Measurements from ENCODE around the gene ATP8B4. TPM values are rescaled to one million over a fixed set of nuclear protein-coding genes. Genes with fewer than 3 reads are reported as not detected.

ATP8B4 gene
- total and polyA plus RNA-seq, 4 donors, result 1.9 to 19.7 (median 12.4) TPM

DNA sequence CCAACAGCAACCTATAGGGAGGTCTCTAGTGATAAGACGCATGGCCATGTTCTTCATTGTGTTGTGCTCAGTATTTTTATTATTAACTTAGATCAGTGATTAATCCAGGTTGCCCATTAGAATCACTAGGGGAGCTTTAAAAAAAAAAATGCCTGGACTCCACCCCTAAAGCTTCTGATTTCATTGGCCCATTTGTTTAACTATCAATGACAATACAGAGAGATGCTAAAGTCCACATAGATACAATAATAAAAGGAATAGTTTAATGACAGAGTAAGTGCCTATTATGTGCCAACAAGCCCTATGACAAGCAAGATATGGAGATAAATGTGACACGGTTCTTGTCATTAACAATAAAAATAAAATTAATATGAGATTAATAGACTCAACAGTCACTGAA, 55.8 kb downstream of the ATP8B4 start:
- Histone ChIP-seq H3K4me3 (ENCODE audit: low read depth in 1 of 3, low read length in 3 of 3) (no peak overlapping the region), H3K9ac (ENCODE audit: low read depth in 1 of 2, low read length in 2 of 2) (no peak overlapping the region), H3K4me1 (ENCODE audit: control insufficient read depth in 4 of 4, insufficient read depth in 4 of 4, low read length in 3 of 4) (peaks cover 0 to 4% (median 0%) of the 10 kb centered on the region in 4 donors), H3K36me3 (ENCODE audit: control insufficient read depth in 4 of 4, insufficient read depth in 3 of 4, low read depth in 1 of 4, low read length in 3 of 4) (no peaks in the 10 kb centered on the region), H3K27ac (ENCODE audit: low read depth in 1 of 2, low read length in 2 of 2) (no peak overlapping the region), H3K27me3 (ENCODE audit: control insufficient read depth in 4 of 4, insufficient read depth in 4 of 4, low read length in 3 of 4) (no peaks in the 10 kb centered on the region), H3K9me3 (ENCODE audit: control insufficient read depth in 4 of 4, low read length in 3 of 4) (no peaks in the 10 kb centered on the region)
- 83% methylated on average over 2 of the region's 2 CpGs for WGBS
- no peak for DNase-seq (ENCODE audit: low spot score)
- TF ChIP-seq EGR1 (IDR thresholded peaks at IDR 0.05; ENCODE audit: low read depth in 2 of 2) (no peak), HNF4G (IDR thresholded peaks at IDR 0.05) (no peak)

DNA sequence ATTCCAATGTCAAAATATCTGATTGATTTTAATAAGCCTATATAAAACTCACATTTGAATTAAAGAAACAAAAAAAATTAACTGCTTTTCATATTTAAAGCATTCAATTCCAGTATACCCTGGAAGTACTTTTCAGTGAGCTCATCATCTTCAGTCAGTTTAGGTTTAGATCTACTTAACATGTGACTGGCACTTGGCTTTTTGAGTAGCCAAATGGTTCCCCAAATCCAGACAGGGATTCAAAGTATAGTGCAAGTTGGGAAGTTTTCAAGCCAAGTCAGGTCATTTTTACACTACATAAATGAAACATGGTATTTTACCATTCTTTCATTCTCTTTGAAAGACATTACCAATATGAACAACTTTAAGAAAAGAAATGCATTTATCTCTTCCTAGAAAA, 57.5 kb downstream of the ATP8B4 start:
- no peaks in the 10 kb centered on the region for H3K27me3 ChIP-seq (ENCODE audit: control insufficient read depth in 4 of 4, insufficient read depth in 4 of 4, low read length in 3 of 4)
- no peaks in the 10 kb centered on the region for H3K9me3 ChIP-seq (ENCODE audit: control insufficient read depth in 4 of 4, low read length in 3 of 4)
- DNase-seq (ENCODE audit: low spot score), result no peak
- TF ChIP-seq GABPA (IDR thresholded peaks at IDR 0.05 in 1 of 2, conservative IDR thresholded peaks at IDR 0.05 in 1 of 2) (no peak), EGR1 (IDR thresholded peaks at IDR 0.05; ENCODE audit: low read depth in 2 of 2) (no peak), YY1 (IDR thresholded peaks at IDR 0.05) (no peak), HNF4G (IDR thresholded peaks at IDR 0.05) (no peak), FOXA1 (IDR thresholded peaks at IDR 0.05) (no peak), RAD21 (IDR thresholded peaks at IDR 0.05) (no peak), SP1 (IDR thresholded peaks at IDR 0.05) (no peak), HNF4A (conservative IDR thresholded peaks at IDR 0.05) (no peak)
- TF ChIP-seq, protein P1, sequence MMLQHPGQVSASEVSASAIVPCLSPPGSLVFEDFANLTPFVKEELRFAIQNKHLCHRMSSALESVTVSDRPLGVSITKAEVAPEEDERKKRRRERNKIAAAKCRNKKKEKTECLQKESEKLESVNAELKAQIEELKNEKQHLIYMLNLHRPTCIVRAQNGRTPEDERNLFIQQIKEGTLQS (IDR thresholded peaks at IDR 0.05), result no peak
- TF ChIP-seq, protein P2, sequence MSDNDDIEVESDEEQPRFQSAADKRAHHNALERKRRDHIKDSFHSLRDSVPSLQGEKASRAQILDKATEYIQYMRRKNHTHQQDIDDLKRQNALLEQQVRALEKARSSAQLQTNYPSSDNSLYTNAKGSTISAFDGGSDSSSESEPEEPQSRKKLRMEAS (IDR thresholded peaks at IDR 0.05), result no peak
- TF ChIP-seq, protein P3, sequence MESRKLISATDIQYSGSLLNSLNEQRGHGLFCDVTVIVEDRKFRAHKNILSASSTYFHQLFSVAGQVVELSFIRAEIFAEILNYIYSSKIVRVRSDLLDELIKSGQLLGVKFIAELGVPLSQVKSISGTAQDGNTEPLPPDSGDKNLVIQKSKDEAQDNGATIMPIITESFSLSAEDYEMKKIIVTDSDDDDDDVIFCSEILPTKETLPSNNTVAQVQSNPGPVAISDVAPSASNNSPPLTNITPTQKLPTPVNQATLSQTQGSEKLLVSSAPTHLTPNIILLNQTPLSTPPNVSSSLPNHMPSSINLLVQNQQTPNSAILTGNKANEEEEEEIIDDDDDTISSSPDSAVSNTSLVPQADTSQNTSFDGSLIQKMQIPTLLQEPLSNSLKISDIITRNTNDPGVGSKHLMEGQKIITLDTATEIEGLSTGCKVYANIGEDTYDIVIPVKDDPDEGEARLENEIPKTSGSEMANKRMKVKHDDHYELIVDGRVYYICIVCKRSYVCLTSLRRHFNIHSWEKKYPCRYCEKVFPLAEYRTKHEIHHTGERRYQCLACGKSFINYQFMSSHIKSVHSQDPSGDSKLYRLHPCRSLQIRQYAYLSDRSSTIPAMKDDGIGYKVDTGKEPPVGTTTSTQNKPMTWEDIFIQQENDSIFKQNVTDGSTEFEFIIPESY (IDR thresholded peaks at IDR 0.05), result no peak
- H3K4me1 ChIP-seq (ENCODE audit: control insufficient read depth in 4 of 4, insufficient read depth in 4 of 4, low read length in 3 of 4), result peaks cover 0 to 4% (median 0%) of the 10 kb centered on the region in 4 donors
- H3K27ac ChIP-seq (ENCODE audit: low read depth in 1 of 2, low read length in 2 of 2), result no peak overlapping the region
- H3K36me3 ChIP-seq (ENCODE audit: control insufficient read depth in 4 of 4, insufficient read depth in 3 of 4, low read depth in 1 of 4, low read length in 3 of 4), result no peaks in the 10 kb centered on the region
- no peak overlapping the region for H3K9ac ChIP-seq (ENCODE audit: low read depth in 1 of 2, low read length in 2 of 2)
- H3K4me3 ChIP-seq (ENCODE audit: low read depth in 1 of 3, low read length in 3 of 3), result no peak overlapping the region

DNA sequence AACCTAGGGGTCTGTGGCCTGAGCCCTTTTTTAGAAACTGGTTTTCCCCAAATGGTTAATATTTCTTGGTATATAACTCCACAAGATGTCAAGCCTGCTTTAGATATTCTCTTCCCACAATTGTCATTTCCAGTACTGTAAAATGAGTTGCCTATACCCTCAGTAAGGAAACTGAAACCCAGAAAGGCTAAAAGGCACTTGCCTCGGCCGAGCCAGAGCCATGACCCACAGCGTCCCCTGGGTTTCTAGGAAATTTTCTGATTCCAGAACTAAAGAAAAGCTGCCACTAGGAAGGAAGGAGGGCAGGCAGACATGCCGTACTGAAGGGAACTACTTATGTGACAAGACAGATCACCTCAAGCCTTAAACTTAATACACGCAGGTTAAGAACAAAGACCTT, 59.1 kb downstream of the ATP8B4 start:
- H3K27ac ChIP-seq (ENCODE audit: low read depth in 1 of 2, low read length in 2 of 2), result no peak overlapping the region
- H3K36me3 ChIP-seq (ENCODE audit: control insufficient read depth in 4 of 4, insufficient read depth in 3 of 4, low read depth in 1 of 4, low read length in 3 of 4), result no peaks in the 10 kb centered on the region
- no peak overlapping the region for H3K4me3 ChIP-seq (ENCODE audit: low read depth in 1 of 3, low read length in 3 of 3)
- H3K9ac ChIP-seq (ENCODE audit: low read depth in 1 of 2, low read length in 2 of 2), result peak overlapping the region in 1 of 2 donors; percentile 14
- no peaks in the 10 kb centered on the region for H3K27me3 ChIP-seq (ENCODE audit: control insufficient read depth in 4 of 4, insufficient read depth in 4 of 4, low read length in 3 of 4)
- H3K9me3 ChIP-seq (ENCODE audit: control insufficient read depth in 4 of 4, low read length in 3 of 4), result no peaks in the 10 kb centered on the region
- peaks cover 0 to 4% (median 0%) of the 10 kb centered on the region in 4 donors for H3K4me1 ChIP-seq (ENCODE audit: control insufficient read depth in 4 of 4, insufficient read depth in 4 of 4, low read length in 3 of 4)
- 75% methylated on average over 5 of the region's 5 CpGs for WGBS
- DNase-seq (ENCODE audit: low spot score), result no peak
- TF ChIP-seq JUND (IDR thresholded peaks at IDR 0.05), result no peak
- no peak for TF ChIP-seq NR2F2 (IDR thresholded peaks at IDR 0.05)
- TF ChIP-seq, protein P2 (IDR thresholded peaks at IDR 0.05), result no peak
- TF ChIP-seq HNF4G (IDR thresholded peaks at IDR 0.05), result no peak
- TF ChIP-seq FOXA1 (IDR thresholded peaks at IDR 0.05), result no peak
- TF ChIP-seq RXRA (IDR thresholded peaks at IDR 0.05), result no peak
- no peak for TF ChIP-seq FOXA2 (IDR thresholded peaks at IDR 0.05)
- TF ChIP-seq, protein P3 (IDR thresholded peaks at IDR 0.05), result no peak
- no peak for TF ChIP-seq SP1 (IDR thresholded peaks at IDR 0.05)
- no peak for TF ChIP-seq EGR1 (IDR thresholded peaks at IDR 0.05; ENCODE audit: low read depth in 2 of 2)
- no peak for TF ChIP-seq RAD21 (IDR thresholded peaks at IDR 0.05)
- TF ChIP-seq, protein P1 (IDR thresholded peaks at IDR 0.05), result no peak
- TF ChIP-seq, protein P4, sequence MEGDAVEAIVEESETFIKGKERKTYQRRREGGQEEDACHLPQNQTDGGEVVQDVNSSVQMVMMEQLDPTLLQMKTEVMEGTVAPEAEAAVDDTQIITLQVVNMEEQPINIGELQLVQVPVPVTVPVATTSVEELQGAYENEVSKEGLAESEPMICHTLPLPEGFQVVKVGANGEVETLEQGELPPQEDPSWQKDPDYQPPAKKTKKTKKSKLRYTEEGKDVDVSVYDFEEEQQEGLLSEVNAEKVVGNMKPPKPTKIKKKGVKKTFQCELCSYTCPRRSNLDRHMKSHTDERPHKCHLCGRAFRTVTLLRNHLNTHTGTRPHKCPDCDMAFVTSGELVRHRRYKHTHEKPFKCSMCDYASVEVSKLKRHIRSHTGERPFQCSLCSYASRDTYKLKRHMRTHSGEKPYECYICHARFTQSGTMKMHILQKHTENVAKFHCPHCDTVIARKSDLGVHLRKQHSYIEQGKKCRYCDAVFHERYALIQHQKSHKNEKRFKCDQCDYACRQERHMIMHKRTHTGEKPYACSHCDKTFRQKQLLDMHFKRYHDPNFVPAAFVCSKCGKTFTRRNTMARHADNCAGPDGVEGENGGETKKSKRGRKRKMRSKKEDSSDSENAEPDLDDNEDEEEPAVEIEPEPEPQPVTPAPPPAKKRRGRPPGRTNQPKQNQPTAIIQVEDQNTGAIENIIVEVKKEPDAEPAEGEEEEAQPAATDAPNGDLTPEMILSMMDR (IDR thresholded peaks at IDR 0.05; ENCODE audit: low read depth, low read length, missing input control), result no peak
- no peak for TF ChIP-seq HNF4A (conservative IDR thresholded peaks at IDR 0.05)
- TF ChIP-seq GABPA (IDR thresholded peaks at IDR 0.05 in 1 of 2, conservative IDR thresholded peaks at IDR 0.05 in 1 of 2), result no peak
- no peak for TF ChIP-seq YY1 (IDR thresholded peaks at IDR 0.05)
- no peak for TF ChIP-seq TAF1 (conservative IDR thresholded peaks at IDR 0.05)

All from liver (tissue), 9 donors.